NCI-H2029 treated with DMSO at 0.1 percent for 48 hours (cell line): ENCODE measurements around the gene GPRIN2.
A peak's percentile ranks its signal among the peaks of the same experiment; 100 is the strongest.

Source experiments
- DNase-seq: peaks from one replicate; lab custom pipeline; 2025; lab: John Stamatoyannopoulos, UW

The GPRIN2 gene

GRCh38 chr10:46548498-46549090, 7.9 kb downstream of the GPRIN2 start:
- no peak for DNase-seq

- no peak for DNase-seq
Measured at GRCh38 chr10:46547541-46548497, 8.6 kb downstream of the GPRIN2 start.

- peak; percentile 95 for DNase-seq
Measured at GRCh38 chr10:46546591-46547540, 9.6 kb downstream of the GPRIN2 start.

GRCh38 chr10:46545861-46546590, 10.4 kb downstream of the GPRIN2 start:
- DNase-seq = no peak

- DNase-seq = no peak
Measured at GRCh38 chr10:46544989-46545791, 11.3 kb downstream of the GPRIN2 start.

- DNase-seq = no peak
Measured at GRCh38 chr10:46543466-46544377, 12.7 kb downstream of the GPRIN2 start.

- no peak for DNase-seq
Measured at GRCh38 chr10:46542567-46543465, 13.6 kb downstream of the GPRIN2 start.

GRCh38 chr10:46541735-46542566, 14.5 kb downstream of the GPRIN2 start:
- DNase-seq = no peak

- DNase-seq = no peak
Measured at GRCh38 chr10:46541017-46541661, 15.3 kb downstream of the GPRIN2 start.

GRCh38 chr10:46540412-46541016, 15.9 kb downstream of the GPRIN2 start:
- no peak for DNase-seq

GRCh38 chr10:46539596-46540411, 16.7 kb downstream of the GPRIN2 start:
- no peak for DNase-seq

GRCh38 chr10:46538717-46539426, 17.6 kb downstream of the GPRIN2 start:
- DNase-seq = no peak

GRCh38 chr10:46538155-46538554, 18.3 kb downstream of the GPRIN2 start:
- no peak for DNase-seq

GRCh38 chr10:46537309-46537708, 19.1 kb downstream of the GPRIN2 start:
- no peak for DNase-seq

- no peak for DNase-seq
Measured at GRCh38 chr10:46536781-46537180, 19.7 kb downstream of the GPRIN2 start.
